Naive thymus-derived CD8-positive, alpha-beta T cell (primary cell): ENCODE results near the gene RERE. TPM values are rescaled to one million over a fixed set of nuclear protein-coding genes. Genes with fewer than 3 reads are reported as not detected.
"Not testable (repeated sequence)": the region's sequence is repeated elsewhere in the genome, so short reads cannot be mapped to it uniquely, and the experiment has no call there.

ENCODE experiments used
- ATAC-seq, 2 donors: fragments of 150-1000 bp; cut with Tn5 transposase in 1 of 2; sonication (Bioruptor Pico), chemical (Tn5 transposase) in 1 of 2; 1 replicate in 1 of 2; 2 replicates in 1 of 2; pipeline ENCODE4 v1.10.0; 2021; ENCODE audit warnings: mild to moderate bottlenecking in 2 of 2, moderate library complexity in 2 of 2
- POLR2A ChIA-PET: fragments of 350-600 bp; sonication (Branson Sonifier 250); formaldehyde crosslinking; loops from one replicate; lab custom pipeline; 2021; ENCODE audit warnings: antibody characterized with exemption; lab: Charles Lee
- DNase-seq, 10 donors: peaks; one replicate each; pipeline versions ENCODE4 v3.0.0 to v3.0.0-alpha.2; 2020 to 2022
- H3K27ac Mint-ChIP-seq, 10 donors: one replicate each; pipeline ENCODE4 v1.8.0; 2020 to 2022; ENCODE audit warnings: mild to moderate bottlenecking in 10 of 10, mixed read lengths in 10 of 10, moderate library complexity in 4 of 10, inconsistent platforms in 1 of 10
- H3K27me3 Mint-ChIP-seq, 5 donors: one replicate each; pipeline ENCODE4 v1.8.0; 2021 to 2022; ENCODE audit warnings: mixed read lengths in 5 of 5
- H3K36me3 Mint-ChIP-seq, 3 donors: one replicate each; pipeline ENCODE4 v1.8.0; 2020 to 2022; ENCODE audit warnings: mixed read lengths in 3 of 3, mild to moderate bottlenecking in 2 of 3, inconsistent platforms in 1 of 3
- H3K4me1 Mint-ChIP-seq, 4 donors: one replicate each; pipeline ENCODE4 v1.8.0; 2021 to 2022; ENCODE audit warnings: mixed read lengths in 4 of 4
- H3K4me3 Mint-ChIP-seq, 10 donors: one replicate each; pipeline ENCODE4 v1.8.0; 2020 to 2022; ENCODE audit warnings: mild to moderate bottlenecking in 10 of 10, mixed read lengths in 10 of 10, moderate library complexity in 6 of 10, inconsistent platforms in 1 of 10
- H3K9me3 Mint-ChIP-seq, 9 donors: one replicate each; pipeline ENCODE4 v1.8.0; 2020 to 2022; ENCODE audit warnings: mixed read lengths in 9 of 9, mild to moderate bottlenecking in 3 of 9, inconsistent platforms in 1 of 9, moderate library complexity in 1 of 9
- polyA plus RNA-seq, 3 donors: library from polyadenylated mRNA; unstranded; fragments of 300-500 nt; fragmentation: Illumina TruSeq; gene quantifications; one replicate each; pipeline ENCODE4 v1.2.3, GENCODE V29; 2021
- total RNA-seq, 8 experiments: library from RNA in 2 of 8; stranded (reverse) in 2 of 8; gene quantifications; one replicate each; pipeline ENCODE4 v1.2.3 and lab custom pipeline; 2021 to 2026

The RERE gene
- total and polyA plus RNA-seq, 5 experiments from 2014 or later: 4.1 to 84.2 (median 8.8) TPM

DNA sequence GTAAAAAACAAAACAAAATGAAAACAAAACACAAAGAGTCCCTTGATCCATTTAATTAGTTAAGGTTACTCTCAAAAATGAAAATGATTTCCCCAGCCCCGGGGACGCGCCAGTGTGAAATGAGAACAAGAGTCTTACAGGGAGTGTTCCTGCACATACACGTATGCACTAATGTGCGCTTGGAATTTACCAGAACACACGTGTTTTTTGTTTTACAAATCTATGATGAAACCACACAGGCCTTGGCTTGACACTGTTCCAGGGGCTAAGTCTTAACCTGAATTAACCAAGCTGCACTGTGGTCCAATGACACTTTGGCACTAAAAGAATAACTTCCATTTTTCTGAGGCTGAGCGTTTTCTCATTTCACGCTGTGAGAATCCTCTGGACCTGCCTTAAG is 435.8 kb downstream of the RERE start:
- Mint-ChIP-seq H3K27me3 (no peaks in the 10 kb centered on the region), H3K9me3 (no peaks in the 10 kb centered on the region), H3K4me1 (peaks cover 39 to 86% (median 78%) of the 10 kb centered on the region in 4 donors), H3K27ac (peak overlapping the region in 1 of 10 donors; percentile 36), H3K4me3 (peak overlapping the region in 2 of 10 donors; percentile 74 to 88), H3K36me3 (peaks cover 0 to 20% (median 5%) of the 10 kb centered on the region in 3 donors)
- POLR2A ChIA-PET: no interaction called here
- DNase-seq (no peak), ATAC-seq (no peak)

DNA sequence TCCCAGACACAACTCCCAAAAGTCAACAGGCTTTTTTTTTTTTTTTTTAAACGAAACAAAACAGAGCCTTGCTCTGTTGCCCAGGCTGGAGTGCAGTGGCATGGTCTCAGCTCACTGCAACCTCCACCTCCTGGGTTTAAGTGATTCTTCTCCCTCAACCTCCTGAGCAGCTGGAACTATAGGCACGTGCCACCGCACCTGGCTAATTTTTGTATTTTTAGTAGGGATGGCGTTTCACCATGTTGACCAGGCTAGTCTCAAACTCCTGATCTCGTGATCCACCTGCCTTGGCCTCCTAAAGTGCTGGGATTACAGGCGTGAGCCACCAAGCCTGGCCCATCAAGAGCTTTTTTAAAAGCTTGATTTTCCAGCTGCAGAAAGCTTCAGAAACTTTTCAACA is 437.1 kb downstream of the RERE start:
- H3K27ac Mint-ChIP-seq: peak overlapping the region in 2 of 10 donors; percentile 38 to 50
- POLR2A ChIA-PET: not testable (repeated sequence)

DNA sequence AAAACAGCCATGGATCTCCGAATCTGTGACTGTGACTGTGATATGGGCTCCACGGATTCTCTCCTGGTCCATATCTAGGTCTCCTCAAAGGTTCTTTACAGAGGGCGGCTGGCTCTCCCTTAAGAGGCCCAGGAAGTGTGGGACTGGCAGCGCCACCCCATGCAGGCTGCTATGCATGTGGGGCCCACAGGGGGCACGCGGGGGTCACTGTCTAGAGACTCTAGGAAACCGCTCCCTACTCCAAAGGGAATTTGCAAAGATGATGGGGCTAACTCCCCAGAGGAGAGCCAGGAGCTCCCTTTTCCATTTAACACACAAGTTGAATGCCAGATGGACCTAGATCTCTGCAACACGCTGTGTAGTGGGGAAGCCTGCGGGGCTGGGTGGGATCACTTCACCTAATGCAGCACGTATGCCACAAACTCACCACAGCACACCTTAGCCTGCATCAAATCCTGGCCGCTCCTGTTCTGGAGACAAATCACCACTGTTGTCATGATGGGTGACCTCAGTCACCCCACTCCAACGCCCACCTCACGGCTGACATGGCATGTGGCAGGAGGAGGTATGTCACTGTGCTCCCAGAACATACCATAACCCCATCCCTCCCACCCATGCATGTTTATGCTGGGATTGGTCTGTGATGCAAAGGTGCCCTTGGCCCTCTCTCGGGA is 437.8 kb downstream of the RERE start:
- Mint-ChIP-seq H3K27me3 (no peaks in the 10 kb centered on the region), H3K36me3 (peaks cover 0 to 25% (median 5%) of the 10 kb centered on the region in 3 donors), H3K27ac (peak overlapping the region in 2 of 10 donors; percentile 38 to 50), H3K9me3 (no peaks in the 10 kb centered on the region), H3K4me3 (peak overlapping the region in 1 of 10 donors; percentile 30), H3K4me1 (peaks cover 41 to 84% (median 73%) of the 10 kb centered on the region in 4 donors)
- ATAC-seq (no peak), DNase-seq (no peak)
- POLR2A ChIA-PET: no interaction called here

More for the DNA sequence above, 437.1 kb downstream of the RERE start:
- Mint-ChIP-seq H3K4me1 (peaks cover 41 to 87% (median 74%) of the 10 kb centered on the region in 4 donors), H3K36me3 (peaks cover 0 to 23% (median 5%) of the 10 kb centered on the region in 3 donors)
- H3K4me3 Mint-ChIP-seq, DNase-seq, H3K27me3 Mint-ChIP-seq, ATAC-seq, H3K9me3 Mint-ChIP-seq: not testable (repeated sequence)

DNA sequence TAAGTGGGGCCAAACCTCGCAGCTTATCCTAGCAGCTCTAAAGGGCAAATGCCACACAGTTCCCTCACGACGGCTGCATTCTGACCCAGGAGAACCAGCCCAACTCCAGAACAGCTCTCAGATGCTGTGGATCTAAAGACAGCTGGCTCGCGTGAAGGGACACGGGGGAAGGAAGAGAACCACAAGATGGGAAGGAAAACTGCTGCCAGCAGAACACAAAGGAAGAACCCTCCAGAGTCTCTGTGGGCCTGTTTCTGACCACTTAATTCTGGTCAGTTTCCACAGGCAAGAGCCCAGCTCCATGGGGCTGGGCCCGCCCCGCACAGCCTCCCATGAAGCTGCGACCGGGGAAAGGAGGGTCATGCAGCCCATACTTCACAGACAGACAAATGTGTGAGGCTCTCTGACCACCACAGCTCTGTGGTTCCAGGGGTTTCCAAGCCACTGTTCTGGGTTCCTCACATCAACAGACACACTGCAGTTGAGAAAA is 438.4 kb downstream of the RERE start:
- peak overlapping the region in 5 of 10 donors; percentile 5 to 24 (median 11) for H3K4me3 Mint-ChIP-seq
- POLR2A ChIA-PET: no interaction called here
- DNase-seq: no peak
- peaks cover 0 to 28% (median 5%) of the 10 kb centered on the region in 3 donors for H3K36me3 Mint-ChIP-seq
- H3K9me3 Mint-ChIP-seq: no peaks in the 10 kb centered on the region
- peak overlapping the region in 7 of 10 donors; percentile 13 to 90 (median 66) for H3K27ac Mint-ChIP-seq
- peaks cover 38 to 83% (median 69%) of the 10 kb centered on the region in 4 donors for H3K4me1 Mint-ChIP-seq
- ATAC-seq: no peak
- H3K27me3 Mint-ChIP-seq: no peaks in the 10 kb centered on the region

GRCh38 chr1:8378178-8378577 is 439.3 kb downstream of the RERE start:
- POLR2A ChIA-PET: no interaction called here
- ATAC-seq (no peak), DNase-seq (no peak)
- Mint-ChIP-seq H3K27me3 (no peaks in the 10 kb centered on the region), H3K4me3 (peak overlapping the region in 3 of 10 donors; percentile 5 to 22 (median 8)), H3K36me3 (peaks cover 0 to 35% (median 5%) of the 10 kb centered on the region in 3 donors), H3K27ac (peak overlapping the region in 4 of 10 donors; percentile 53 to 73 (median 63)), H3K9me3 (no peaks in the 10 kb centered on the region), H3K4me1 (peaks cover 36 to 78% (median 63%) of the 10 kb centered on the region in 4 donors)

DNA sequence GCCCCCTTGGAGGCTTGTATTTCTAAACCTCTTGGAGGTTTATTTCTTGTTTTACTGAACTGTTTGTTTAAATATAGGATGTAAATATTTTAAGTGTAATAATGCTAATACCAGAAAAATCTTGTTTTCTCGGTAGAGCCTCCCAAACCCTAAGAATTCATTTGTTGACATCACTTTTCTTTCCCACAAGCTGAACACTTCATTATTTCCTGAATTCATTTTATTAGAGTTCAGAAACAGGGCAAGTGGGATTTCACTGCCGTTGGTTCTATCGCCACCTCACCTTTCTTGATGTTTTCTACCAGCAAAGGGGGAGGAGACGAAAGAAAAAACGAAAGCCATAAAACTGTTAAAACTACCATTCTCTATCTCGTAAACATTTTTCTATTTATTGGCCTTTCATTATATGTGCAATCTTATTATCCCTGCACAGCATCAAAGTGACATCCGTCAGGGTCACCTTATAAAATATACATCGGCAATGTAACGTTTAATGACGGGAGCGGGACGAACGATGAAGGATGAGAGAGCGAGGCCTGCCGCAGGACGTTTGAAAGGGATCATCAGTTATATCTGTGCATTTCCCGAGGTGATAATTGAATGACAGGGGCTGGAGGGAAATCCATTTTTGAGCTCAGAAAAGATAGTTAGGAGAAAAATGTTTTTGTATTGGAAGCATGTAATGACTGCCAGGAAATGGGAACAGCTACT is 440.0 kb downstream of the RERE start:
- POLR2A ChIA-PET: no interaction called here

GRCh38 chr1:8376358-8376840 is 441.0 kb downstream of the RERE start:
- POLR2A ChIA-PET: no interaction called here
- no peaks in the 10 kb centered on the region for H3K27me3 Mint-ChIP-seq
- H3K9me3 Mint-ChIP-seq: no peaks in the 10 kb centered on the region
- DNase-seq: no peak
- peak overlapping the region in 3 of 10 donors; percentile 20 to 67 (median 25) for H3K27ac Mint-ChIP-seq
- ATAC-seq: no peak
- H3K36me3 Mint-ChIP-seq: peaks cover 0 to 44% (median 5%) of the 10 kb centered on the region in 3 donors
- no peak overlapping the region for H3K4me3 Mint-ChIP-seq
- peaks cover 31 to 73% (median 50%) of the 10 kb centered on the region in 4 donors for H3K4me1 Mint-ChIP-seq

More for the DNA sequence above, 440.0 kb downstream of the RERE start:
- peaks cover 0 to 36% (median 5%) of the 10 kb centered on the region in 3 donors for H3K36me3 Mint-ChIP-seq
- DNase-seq (no peak), ATAC-seq (no peak)
- H3K9me3 Mint-ChIP-seq: no peaks in the 10 kb centered on the region
- H3K4me1 Mint-ChIP-seq: peaks cover 33 to 76% (median 56%) of the 10 kb centered on the region in 4 donors
- H3K4me3 Mint-ChIP-seq: no peak overlapping the region
- H3K27ac Mint-ChIP-seq: peak overlapping the region in 4 of 10 donors; percentile 11 to 51 (median 40)
- no peaks in the 10 kb centered on the region for H3K27me3 Mint-ChIP-seq

- H3K4me3 Mint-ChIP-seq: peak overlapping the region in 1 of 10 donors; percentile 25
- ATAC-seq: no peak
Measured at GRCh38 chr1:8374812-8375211, 442.6 kb downstream of the RERE start.

GRCh38 chr1:8374356-8374755 is 443.1 kb downstream of the RERE start:
- no peak for ATAC-seq
- POLR2A ChIA-PET: no interaction called here
- Mint-ChIP-seq H3K9me3 (no peaks in the 10 kb centered on the region), H3K27me3 (no peaks in the 10 kb centered on the region), H3K36me3 (peaks cover 0 to 44% (median 0%) of the 10 kb centered on the region in 3 donors), H3K4me1 (peaks cover 33 to 72% (median 46%) of the 10 kb centered on the region in 4 donors), H3K27ac (peak overlapping the region in 5 of 10 donors; percentile 30 to 76 (median 63)), H3K4me3 (no peak overlapping the region)
- DNase-seq: no peak

More at GRCh38 chr1:8374812-8375211, 442.6 kb downstream of the RERE start:
- no peaks in the 10 kb centered on the region for H3K27me3 Mint-ChIP-seq
- peaks cover 0 to 42% (median 0%) of the 10 kb centered on the region in 3 donors for H3K36me3 Mint-ChIP-seq
- H3K4me1 Mint-ChIP-seq: peaks cover 33 to 74% (median 48%) of the 10 kb centered on the region in 4 donors
- peak overlapping the region in 7 of 10 donors; percentile 20 to 76 (median 36) for H3K27ac Mint-ChIP-seq
- no peak for DNase-seq
- POLR2A ChIA-PET: no interaction called here
- H3K9me3 Mint-ChIP-seq: no peaks in the 10 kb centered on the region

DNA sequence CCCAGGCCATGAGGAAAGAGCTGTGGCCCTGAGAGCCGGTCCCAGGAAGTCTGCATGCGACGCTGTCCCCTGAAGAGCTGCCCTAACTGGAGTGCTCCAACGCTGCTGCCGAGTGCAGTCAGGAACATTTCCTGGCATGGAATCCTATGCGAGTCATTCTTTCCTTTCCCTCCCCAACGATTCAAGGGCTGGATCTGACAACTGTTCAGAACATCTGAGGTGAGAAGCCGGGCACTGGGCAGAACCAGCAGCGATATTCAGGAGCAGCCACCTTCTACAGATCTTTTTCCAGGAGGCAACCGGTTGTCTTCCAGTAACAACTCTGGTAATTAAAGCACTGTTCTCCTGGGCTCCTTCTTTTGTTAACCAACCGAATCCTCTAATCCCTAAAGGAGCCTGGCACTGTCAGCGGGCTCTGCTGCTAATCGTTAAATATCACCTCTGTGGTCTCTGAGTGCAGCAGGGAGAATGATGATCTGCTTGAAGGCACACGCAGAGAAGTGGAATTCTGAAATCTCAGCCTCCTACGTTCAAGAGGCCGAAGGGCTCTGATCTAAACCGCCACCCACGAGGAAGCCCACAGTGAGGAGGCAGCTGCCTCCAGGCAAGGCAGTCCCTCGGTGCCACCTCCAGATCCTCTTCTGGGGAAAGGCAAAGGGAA is 443.7 kb downstream of the RERE start:
- peak overlapping the region in 1 of 10 donors; percentile 60 for H3K4me3 Mint-ChIP-seq
- no peaks in the 10 kb centered on the region for H3K27me3 Mint-ChIP-seq
- peaks cover 31 to 70% (median 40%) of the 10 kb centered on the region in 4 donors for H3K4me1 Mint-ChIP-seq
- H3K36me3 Mint-ChIP-seq: peaks cover 0 to 42% (median 0%) of the 10 kb centered on the region in 3 donors
- ATAC-seq (no peak), DNase-seq (no peak)
- H3K9me3 Mint-ChIP-seq: no peaks in the 10 kb centered on the region
- POLR2A ChIA-PET: no interaction called here
- H3K27ac Mint-ChIP-seq: peak overlapping the region in 1 of 10 donors; percentile 30

DNA sequence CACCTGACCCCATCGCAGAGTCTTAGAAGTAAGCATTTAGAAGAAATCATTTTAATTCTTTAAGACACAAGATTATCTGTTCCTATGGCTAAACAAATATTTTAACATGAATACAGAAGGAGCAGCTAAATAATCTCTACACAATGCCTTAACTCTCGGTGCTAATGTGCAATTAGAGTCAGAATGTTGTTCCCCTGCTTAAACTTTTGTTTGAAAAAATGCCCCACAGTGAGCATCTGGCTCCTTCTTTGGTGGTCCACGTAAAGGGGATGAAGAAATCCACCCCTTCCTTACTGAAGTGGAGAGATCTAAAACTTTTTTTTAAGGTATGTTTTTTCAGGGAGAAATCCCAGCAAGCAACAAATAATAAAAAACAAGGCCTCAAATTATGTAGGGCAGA is 444.3 kb downstream of the RERE start:
- Mint-ChIP-seq H3K9me3 (no peaks in the 10 kb centered on the region), H3K36me3 (peaks cover 0 to 45% (median 0%) of the 10 kb centered on the region in 3 donors), H3K4me1 (peaks cover 25 to 65% (median 36%) of the 10 kb centered on the region in 4 donors), H3K4me3 (no peak overlapping the region), H3K27me3 (no peaks in the 10 kb centered on the region), H3K27ac (peak overlapping the region in 1 of 10 donors; percentile 47)
- POLR2A ChIA-PET: no interaction called here
- no peak for ATAC-seq
- no peak for DNase-seq
